Stomach (tissue), 4 donors: Measurements from ENCODE around the gene MYPOP.
"Not testable (repeated sequence)": the region's sequence is repeated elsewhere in the genome, so short reads cannot be mapped to it uniquely, and the experiment has no call there.

ENCODE experiments used
- EP300 ChIP-seq: sonication (generic); formaldehyde crosslinking; IDR thresholded peaks from one replicate; pipeline ENCODE4 v1.6.1; 2017; ENCODE audit warnings: antibody characterized with exemption
- POLR2A ChIP-seq, 4 donors: fragments of 450-650 bp; IDR thresholded peaks; one replicate each; pipeline ENCODE4 v1.6.1; 2016; ENCODE audit warnings: antibody characterized with exemption in 4 of 4, control low read depth in 2 of 4, mild to moderate bottlenecking in 1 of 4, moderate library complexity in 1 of 4
- POLR2AphosphoS5 ChIP-seq, 3 donors: sonication (generic); formaldehyde crosslinking; IDR thresholded peaks; one replicate each; pipeline ENCODE4 v1.6.1; 2016; ENCODE audit warnings: antibody characterized with exemption in 3 of 3
- TF ChIP-seq, protein P1 (sequence below), 7 experiments: fragments of 450-650 bp in 4 of 7; fragments of 200-600 bp in 3 of 7; sonication (generic) in 3 of 7; IDR thresholded peaks; one replicate each; pipeline ENCODE4 v1.5.1; 2016 to 2019; ENCODE audit warnings: antibody characterized with exemption in 7 of 7, control low read depth in 2 of 7, mild to moderate bottlenecking in 1 of 7

DNA sequence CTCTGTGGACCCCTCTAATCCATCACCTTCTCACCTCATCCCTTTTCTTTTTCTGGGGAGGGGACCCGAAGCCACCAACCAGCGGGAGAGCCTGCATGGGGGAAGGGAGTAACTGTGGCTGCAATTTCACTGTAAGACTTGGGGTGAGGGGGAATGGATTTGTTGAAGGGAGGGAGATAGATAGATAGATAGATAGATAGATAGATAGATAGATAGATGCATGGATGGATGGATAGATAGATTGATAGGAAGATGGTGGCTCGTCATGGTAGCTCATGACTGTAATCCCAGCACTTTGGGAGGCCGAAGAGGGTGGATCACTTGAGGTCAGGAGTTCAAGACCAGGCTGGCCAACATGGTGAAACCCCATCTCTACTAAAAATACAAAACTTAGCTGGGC lies 35.2 kb downstream of the MYPOP start:
- TF ChIP-seq POLR2A (IDR thresholded peaks at IDR 0.05); POLR2AphosphoS5 (IDR thresholded peaks at IDR 0.05); EP300: not testable (repeated sequence)
- TF ChIP-seq, protein P1, sequence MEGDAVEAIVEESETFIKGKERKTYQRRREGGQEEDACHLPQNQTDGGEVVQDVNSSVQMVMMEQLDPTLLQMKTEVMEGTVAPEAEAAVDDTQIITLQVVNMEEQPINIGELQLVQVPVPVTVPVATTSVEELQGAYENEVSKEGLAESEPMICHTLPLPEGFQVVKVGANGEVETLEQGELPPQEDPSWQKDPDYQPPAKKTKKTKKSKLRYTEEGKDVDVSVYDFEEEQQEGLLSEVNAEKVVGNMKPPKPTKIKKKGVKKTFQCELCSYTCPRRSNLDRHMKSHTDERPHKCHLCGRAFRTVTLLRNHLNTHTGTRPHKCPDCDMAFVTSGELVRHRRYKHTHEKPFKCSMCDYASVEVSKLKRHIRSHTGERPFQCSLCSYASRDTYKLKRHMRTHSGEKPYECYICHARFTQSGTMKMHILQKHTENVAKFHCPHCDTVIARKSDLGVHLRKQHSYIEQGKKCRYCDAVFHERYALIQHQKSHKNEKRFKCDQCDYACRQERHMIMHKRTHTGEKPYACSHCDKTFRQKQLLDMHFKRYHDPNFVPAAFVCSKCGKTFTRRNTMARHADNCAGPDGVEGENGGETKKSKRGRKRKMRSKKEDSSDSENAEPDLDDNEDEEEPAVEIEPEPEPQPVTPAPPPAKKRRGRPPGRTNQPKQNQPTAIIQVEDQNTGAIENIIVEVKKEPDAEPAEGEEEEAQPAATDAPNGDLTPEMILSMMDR (IDR thresholded peaks at IDR 0.05): not testable (repeated sequence)
